Measurements from ENCODE around the gene CCP110.

CCP110 gene

GRCh38 chr16:19566362-19566761, 42.6 kb downstream of the CCP110 start:
- no peak overlapping the region for H3K27ac ChIP-seq
- TF ChIP-seq CTCF (conservative IDR thresholded peaks at IDR 0.05) (no peak), ZFX (IDR thresholded peaks at IDR 0.05) (no peak)

GRCh38 chr16:19567560-19567959, 43.8 kb downstream of the CCP110 start:
- no peak overlapping the region for H3K27ac ChIP-seq
- TF ChIP-seq CTCF (conservative IDR thresholded peaks at IDR 0.05), result no peak
- TF ChIP-seq ZFX (IDR thresholded peaks at IDR 0.05), result no peak

- no peak overlapping the region for H3K27ac ChIP-seq
- no peak for TF ChIP-seq ZFX (IDR thresholded peaks at IDR 0.05)
- no peak for TF ChIP-seq CTCF (conservative IDR thresholded peaks at IDR 0.05)
Observed at GRCh38 chr16:19573997-19574396, 50.3 kb downstream of the CCP110 start.

- no peak overlapping the region for H3K27ac ChIP-seq
- TF ChIP-seq CTCF (conservative IDR thresholded peaks at IDR 0.05) (no peak), ZFX (IDR thresholded peaks at IDR 0.05) (no peak)
Observed at GRCh38 chr16:19574615-19575014, 50.9 kb downstream of the CCP110 start.

- TF ChIP-seq ZFX (IDR thresholded peaks at IDR 0.05), result no peak
- no peak for TF ChIP-seq CTCF (conservative IDR thresholded peaks at IDR 0.05)
- no peak overlapping the region for H3K27ac ChIP-seq
Observed at GRCh38 chr16:19578378-19578971, 54.7 kb downstream of the CCP110 start.

GRCh38 chr16:19582050-19582831, 58.5 kb downstream of the CCP110 start:
- H3K27ac ChIP-seq, result no peak overlapping the region
- TF ChIP-seq CTCF (conservative IDR thresholded peaks at IDR 0.05), result no peak
- TF ChIP-seq ZFX (IDR thresholded peaks at IDR 0.05), result no peak

- H3K27ac ChIP-seq, result no peak overlapping the region
- TF ChIP-seq ZFX (IDR thresholded peaks at IDR 0.05), result no peak
- TF ChIP-seq CTCF (conservative IDR thresholded peaks at IDR 0.05), result peak; percentile 98
Observed at GRCh38 chr16:19583665-19584300, 60.0 kb downstream of the CCP110 start.

All from C4-2B (cell line).